ENCODE data around the gene GIPC3. TPM values are rescaled to one million over a fixed set of nuclear protein-coding genes. Genes with fewer than 3 reads are reported as not detected.
"Not testable (repeated sequence)": the region's sequence is repeated elsewhere in the genome, so short reads cannot be mapped to it uniquely, and the experiment has no call there.

The GIPC3 gene
- polyA plus RNA-seq, 2 of the 4 experiments (the other 2 are of a cell fraction): 0.05 to 0.12 TPM

DNA sequence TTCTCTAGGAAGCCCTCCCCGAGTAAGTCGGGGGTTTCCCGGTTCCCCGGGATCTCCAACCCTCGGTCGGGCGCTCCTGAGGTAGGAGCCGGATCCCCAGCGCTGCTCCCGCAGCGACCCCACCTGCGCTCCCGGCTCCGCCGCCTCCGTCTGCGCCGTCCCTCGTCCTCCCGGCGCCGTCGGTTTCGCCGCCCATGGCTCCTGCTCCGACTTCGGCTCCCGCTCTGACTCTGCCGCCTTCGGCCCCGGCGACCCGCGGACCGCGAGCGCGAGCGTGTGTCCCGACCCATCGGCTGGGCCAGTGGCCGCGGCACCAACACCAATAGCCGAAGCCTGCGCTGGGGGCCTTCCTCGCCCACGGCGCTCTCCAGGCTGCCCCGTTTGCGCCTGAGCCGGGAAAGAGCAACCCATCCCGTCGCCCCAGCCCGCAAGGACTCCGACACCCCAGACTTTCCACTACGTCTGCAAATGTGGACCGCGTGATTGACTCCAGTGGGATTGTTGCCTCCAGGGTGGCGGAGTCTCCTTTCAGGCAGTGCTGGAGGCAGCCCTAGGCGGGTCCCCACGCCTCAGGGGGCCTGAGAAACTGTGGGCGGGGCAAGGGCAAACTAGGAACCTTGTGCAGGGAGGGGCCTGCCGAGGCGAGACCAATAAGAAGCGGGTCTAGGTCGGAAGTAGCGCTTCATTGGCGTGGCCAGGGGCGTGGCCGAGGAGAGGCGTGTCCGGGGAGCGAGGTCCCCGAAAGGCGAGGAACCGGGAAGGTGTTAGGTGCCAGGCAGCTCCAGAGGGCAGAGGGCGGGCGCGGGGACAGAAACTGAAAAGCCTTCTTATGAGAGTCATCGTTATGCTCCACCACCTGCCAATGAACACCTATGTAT lies 41.4 kb downstream of the GIPC3 start, which contains the start of gene CACTIN:
Gene CACTIN, minus strand, starts transcription at position 318 of the 878 bp plus-strand sequence. Its CDS starts 28 bp downstream, at position 290.
- POLR2A ChIA-PET: no interaction called here
- WGBS (ENCODE audit: missing lambda C conversion rate): 2% methylated on average over 15 of the region's 80 CpGs
- Histone ChIP-seq H3K9me3 (no peaks in the 10 kb centered on the region), H3K4me3 (peak within 1 kb of the TSS; percentile 97), H3K4me2 (peak within 1 kb of the TSS; percentile 97), H3K27ac (peak within 1 kb of the TSS; percentile 88 to 96), H3K4me1 (peaks cover 10% of the 10 kb centered on the region; the same call in 2 of the 3 replicates)
- FAIRE-seq: peak; percentile 78
- no peak for TF ChIP-seq JUNB (IDR thresholded peaks at IDR 0.05)
- no peak for TF ChIP-seq KDM1A (IDR thresholded peaks at IDR 0.05; ENCODE audit: low read depth)
- TF ChIP-seq MAZ (IDR thresholded peaks at IDR 0.05; ENCODE audit: borderline replicate concordance, low read depth, low read length): 0 out of 2 replicates have a peak, but pooled peaks have one; percentile 40
- TF ChIP-seq POLR2A (IDR thresholded peaks at IDR 0.05; ENCODE audit: low read length): peak; percentile 80
- TF ChIP-seq HDAC2 (IDR thresholded peaks at IDR 0.05): no peak
- TF ChIP-seq USF2 (IDR thresholded peaks at IDR 0.05): 0 out of 2 replicates have a peak, but pooled peaks have one; percentile 3
- TF ChIP-seq JUN (IDR thresholded peaks at IDR 0.05): peak; percentile 85 to 98
- TF ChIP-seq CHD4 (IDR thresholded peaks at IDR 0.05; ENCODE audit: borderline replicate concordance): no peak
- TF ChIP-seq PHF8 (IDR thresholded peaks at IDR 0.05; ENCODE audit: borderline replicate concordance, low read depth): peak; percentile 91; the same call in 1 of the 2 replicates
- no peak for TF ChIP-seq CBX8 (IDR thresholded peaks at IDR 0.05)
- TF ChIP-seq RNF2 (IDR thresholded peaks at IDR 0.05; ENCODE audit: borderline replicate concordance, low read depth): no peak
- peak; percentile 68 for TF ChIP-seq MAX (IDR thresholded peaks at IDR 0.05)
- TF ChIP-seq KDM5A (IDR thresholded peaks at IDR 0.05): peak; percentile 84
- TF ChIP-seq EP300 (IDR thresholded peaks at IDR 0.05): no peak
- peak; percentile 63; the same call in 1 of the 2 replicates for TF ChIP-seq MYC (IDR thresholded peaks at IDR 0.05; ENCODE audit: borderline replicate concordance, low read length)
- peak; percentile 50; the same call in 1 of the 2 replicates for TF ChIP-seq RFX5 (IDR thresholded peaks at IDR 0.05)
- TF ChIP-seq HOXB13 (CRISPR knock-in tag; IDR thresholded peaks at IDR 0.05; ENCODE audit: low read depth): no peak
- TF ChIP-seq, protein P1, sequence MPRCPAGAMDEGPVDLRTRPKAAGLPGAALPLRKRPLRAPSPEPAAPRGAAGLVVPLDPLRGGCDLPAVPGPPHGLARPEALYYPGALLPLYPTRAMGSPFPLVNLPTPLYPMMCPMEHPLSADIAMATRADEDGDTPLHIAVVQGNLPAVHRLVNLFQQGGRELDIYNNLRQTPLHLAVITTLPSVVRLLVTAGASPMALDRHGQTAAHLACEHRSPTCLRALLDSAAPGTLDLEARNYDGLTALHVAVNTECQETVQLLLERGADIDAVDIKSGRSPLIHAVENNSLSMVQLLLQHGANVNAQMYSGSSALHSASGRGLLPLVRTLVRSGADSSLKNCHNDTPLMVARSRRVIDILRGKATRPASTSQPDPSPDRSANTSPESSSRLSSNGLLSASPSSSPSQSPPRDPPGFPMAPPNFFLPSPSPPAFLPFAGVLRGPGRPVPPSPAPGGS (IDR thresholded peaks at IDR 0.05): 0 out of 3 replicates have a peak, but pooled peaks have one; percentile 43
- DNase-seq (ENCODE audit: low read depth in 1 of 2, low spot score in 1 of 2): peak; percentile 97 to 98
- CTCF ChIA-PET: interaction anchor here (1.2 to 3.4 kb wide), 2 partner anchors 30 to 82 kb away, joined by 3 to 8 read pairs; no protein-coding TSS in a partner anchor
- peak; percentile 92 to 96 for ATAC-seq

GRCh38 chr19:3627351-3627723 lies 42.1 kb downstream of the GIPC3 start:
- TF ChIP-seq CHD4 (IDR thresholded peaks at IDR 0.05; ENCODE audit: borderline replicate concordance): peak; percentile 97
- peak; percentile 98 for TF ChIP-seq KDM1A (IDR thresholded peaks at IDR 0.05; ENCODE audit: low read depth)
- TF ChIP-seq KDM5A (IDR thresholded peaks at IDR 0.05): no peak
- TF ChIP-seq RCOR1 (IDR thresholded peaks at IDR 0.05; ENCODE audit: low read depth, low read length): peak; percentile 82; the same call in 1 of the 2 replicates
- TF ChIP-seq POLR2A (IDR thresholded peaks at IDR 0.05; ENCODE audit: low read length): no peak
- peak; percentile 95 for TF ChIP-seq HDAC2 (IDR thresholded peaks at IDR 0.05)
- no peak for FAIRE-seq
- DNase-seq (ENCODE audit: low read depth in 1 of 2, low spot score in 1 of 2): no peak
- Histone ChIP-seq H3K4me3 (0 out of 3 replicates have a peak overlapping the region, but pooled peaks have one; percentile 19), H3K9me3 (no peaks in the 10 kb centered on the region), H3K27ac (peak overlapping the region; percentile 36 to 65; a peak in 3 of 6 replicates), H3K4me1 (peaks cover 10% of the 10 kb centered on the region; the same call in 2 of the 3 replicates), H3K4me2 (peak overlapping the region; percentile 97)
- ChIA-PET CTCF (interaction anchor here (0.7 to 3.4 kb wide), 4 partner anchors 9 to 316 kb away, joined by 3 to 8 read pairs (median 4); no protein-coding TSS in a partner anchor), POLR2A (no interaction called here)
- ATAC-seq: no peak
- WGBS (ENCODE audit: missing lambda C conversion rate): 65% methylated on average over 7 of the region's 7 CpGs

DNA sequence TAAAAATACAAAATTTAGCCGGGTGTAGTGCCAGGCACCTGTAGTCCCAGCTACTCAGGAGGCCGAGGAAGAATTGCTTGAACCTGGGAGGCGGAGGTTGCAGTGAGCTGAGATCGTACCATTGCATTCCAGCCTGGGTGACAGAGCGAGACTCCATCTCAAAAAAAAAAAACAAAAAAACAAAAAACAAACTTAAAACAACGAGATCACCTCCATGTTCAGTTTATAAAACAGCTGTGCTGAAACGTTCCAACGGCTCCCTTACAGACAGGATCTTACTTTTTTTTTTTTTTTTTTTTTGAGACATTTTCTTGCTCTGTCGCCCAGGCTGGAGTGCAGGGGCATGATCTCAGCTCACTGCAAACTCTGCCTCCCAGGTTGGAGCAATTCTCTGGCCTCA lies 43.5 kb downstream of the GIPC3 start:
- ATAC-seq: not testable (repeated sequence)
- CTCF ChIA-PET: interaction anchor here (1.4 to 3.4 kb wide), 2 partner anchors 10 to 84 kb away, joined by 4 to 8 read pairs; no protein-coding TSS in a partner anchor

More for the DNA sequence above, 43.5 kb downstream of the GIPC3 start:
- DNase-seq (ENCODE audit: low read depth in 1 of 2, low spot score in 1 of 2); H3K27ac ChIP-seq; FAIRE-seq; H3K9me3 ChIP-seq; POLR2A ChIA-PET; H3K4me2 ChIP-seq; H3K4me1 ChIP-seq; H3K4me3 ChIP-seq: not testable (repeated sequence)
- WGBS (ENCODE audit: missing lambda C conversion rate): 58% methylated on average over 9 of the region's 9 CpGs
